ENCODE measurements around the gene LRP2. TPM values are rescaled to one million over a fixed set of nuclear protein-coding genes. Genes with fewer than 3 reads are reported as not detected.

Gene LRP2
- total RNA-seq, 1 donor from 2014 or later: not detected

DNA sequence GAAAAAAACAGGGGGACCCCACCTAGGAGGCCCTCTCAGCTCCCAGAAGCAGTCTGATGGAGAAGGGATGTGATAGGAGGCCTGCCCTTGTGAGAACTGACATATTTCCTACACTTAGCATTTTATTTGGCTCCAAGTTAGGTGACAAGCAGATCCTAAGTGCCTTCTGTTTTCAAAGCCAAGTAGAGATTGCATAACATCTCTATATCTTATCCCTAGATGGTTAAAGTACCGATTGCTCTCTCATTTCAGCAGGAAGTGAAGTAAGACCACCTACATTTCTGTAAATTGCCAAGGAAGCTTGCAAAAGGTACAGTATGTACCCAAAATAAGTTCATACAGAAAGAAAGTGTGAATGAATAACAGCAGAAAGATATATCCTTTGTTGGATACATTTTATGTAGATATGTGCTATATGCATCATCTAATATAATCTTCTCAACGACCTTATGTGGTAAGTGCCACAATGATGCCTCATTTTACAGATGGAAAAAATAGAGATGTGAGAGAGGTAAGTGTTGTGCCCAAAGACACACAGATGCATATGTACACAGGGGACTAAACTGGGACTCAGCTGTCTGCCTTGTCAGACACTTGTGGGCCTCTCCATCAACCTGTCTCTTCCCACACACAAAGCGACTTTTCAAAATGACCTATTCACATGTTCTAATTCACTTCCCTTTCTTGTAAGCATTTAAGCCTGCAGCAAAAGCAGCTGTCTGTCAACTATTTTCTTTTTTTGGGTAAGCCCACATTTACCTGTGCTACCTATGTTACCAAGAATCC is 254.0 kb downstream of the LRP2 start:
- H3K9me3 Mint-ChIP-seq (ENCODE audit: unreplicated experiment): no peaks in the 10 kb centered on the region
- H3K36me3 Mint-ChIP-seq (ENCODE audit: unreplicated experiment): no peaks in the 10 kb centered on the region

DNA sequence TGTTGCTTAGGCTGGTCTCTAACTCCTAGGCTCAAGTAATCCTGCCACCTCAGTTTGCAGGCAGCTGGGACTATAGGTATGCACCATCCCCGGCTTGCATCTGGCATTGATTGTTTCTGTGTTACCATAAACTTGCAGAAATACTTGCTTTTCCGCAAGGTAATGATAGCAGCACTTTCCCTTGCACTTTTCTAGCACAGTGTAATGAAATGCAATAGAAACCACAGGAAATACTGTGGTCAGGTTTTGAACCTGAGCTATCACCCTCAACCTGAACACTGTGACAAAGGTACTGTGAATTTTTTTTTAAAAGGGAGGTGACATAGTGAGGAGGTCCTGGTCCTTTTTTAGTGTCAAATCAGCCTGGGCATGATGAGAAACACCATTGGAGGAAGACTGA is 254.7 kb downstream of the LRP2 start:
- Mint-ChIP-seq H3K27me3 (ENCODE audit: unreplicated experiment) (no peaks in the 10 kb centered on the region), H3K9me3 (ENCODE audit: unreplicated experiment) (no peaks in the 10 kb centered on the region), H3K27ac (ENCODE audit: unreplicated experiment) (no peak overlapping the region), H3K4me3 (ENCODE audit: unreplicated experiment) (no peak overlapping the region), H3K4me1 (ENCODE audit: low read depth, unreplicated experiment) (no peaks in the 10 kb centered on the region), H3K36me3 (ENCODE audit: unreplicated experiment) (no peaks in the 10 kb centered on the region)
- DNase-seq: no peak
- no peak for TF ChIP-seq CTCF (IDR thresholded peaks at IDR 0.05; ENCODE audit: partially characterized antibody, unreplicated experiment)

More for the DNA sequence above, 254.0 kb downstream of the LRP2 start:
- TF ChIP-seq CTCF (IDR thresholded peaks at IDR 0.05; ENCODE audit: partially characterized antibody, unreplicated experiment): no peak
- Mint-ChIP-seq H3K27ac (ENCODE audit: unreplicated experiment) (no peak overlapping the region), H3K27me3 (ENCODE audit: unreplicated experiment) (no peaks in the 10 kb centered on the region), H3K4me1 (ENCODE audit: low read depth, unreplicated experiment) (no peaks in the 10 kb centered on the region), H3K4me3 (ENCODE audit: unreplicated experiment) (no peak overlapping the region)
- no peak for DNase-seq

- Mint-ChIP-seq H3K27me3 (ENCODE audit: unreplicated experiment) (no peaks in the 10 kb centered on the region), H3K4me1 (ENCODE audit: low read depth, unreplicated experiment) (no peaks in the 10 kb centered on the region), H3K9me3 (ENCODE audit: unreplicated experiment) (no peaks in the 10 kb centered on the region), H3K4me3 (ENCODE audit: unreplicated experiment) (no peak overlapping the region), H3K36me3 (ENCODE audit: unreplicated experiment) (no peaks in the 10 kb centered on the region), H3K27ac (ENCODE audit: unreplicated experiment) (no peak overlapping the region)
- no peak for DNase-seq
- TF ChIP-seq CTCF (IDR thresholded peaks at IDR 0.05; ENCODE audit: partially characterized antibody, unreplicated experiment): no peak
Observed at GRCh38 chr2:169106563-169107545, 255.5 kb downstream of the LRP2 start.

DNA sequence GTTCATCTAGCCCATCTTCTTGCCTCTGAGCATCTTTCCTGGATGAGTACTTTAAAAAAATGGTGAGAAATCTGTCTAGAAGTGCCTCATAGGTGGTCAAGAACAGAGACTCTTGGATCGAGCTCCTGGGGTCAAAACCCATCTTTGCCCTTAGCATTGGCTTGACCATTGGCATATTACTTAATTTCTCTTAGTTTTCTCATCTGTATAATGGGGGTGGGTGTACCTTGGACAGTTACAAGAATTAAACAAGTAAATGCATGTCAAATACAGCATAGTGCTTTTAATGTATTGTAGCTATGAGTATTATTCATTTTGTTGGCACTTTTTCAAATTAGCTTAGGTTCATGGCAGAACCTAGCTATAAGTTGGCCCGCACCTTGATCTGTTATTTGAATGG is 256.2 kb downstream of the LRP2 start:
- H3K27me3 Mint-ChIP-seq (ENCODE audit: unreplicated experiment): no peaks in the 10 kb centered on the region
- H3K27ac Mint-ChIP-seq (ENCODE audit: unreplicated experiment): no peak overlapping the region
- no peaks in the 10 kb centered on the region for H3K9me3 Mint-ChIP-seq (ENCODE audit: unreplicated experiment)
- no peaks in the 10 kb centered on the region for H3K4me1 Mint-ChIP-seq (ENCODE audit: low read depth, unreplicated experiment)
- TF ChIP-seq CTCF (IDR thresholded peaks at IDR 0.05; ENCODE audit: partially characterized antibody, unreplicated experiment): no peak
- no peak for DNase-seq
- no peak overlapping the region for H3K4me3 Mint-ChIP-seq (ENCODE audit: unreplicated experiment)
- H3K36me3 Mint-ChIP-seq (ENCODE audit: unreplicated experiment): no peaks in the 10 kb centered on the region
